ENCODE data around the gene MAN1C1. TPM values are rescaled to one million over a fixed set of nuclear protein-coding genes. Genes with fewer than 3 reads are reported as not detected.

Gene MAN1C1
- total RNA-seq, 1 donor from 2014 or later: 6.3 TPM

DNA sequence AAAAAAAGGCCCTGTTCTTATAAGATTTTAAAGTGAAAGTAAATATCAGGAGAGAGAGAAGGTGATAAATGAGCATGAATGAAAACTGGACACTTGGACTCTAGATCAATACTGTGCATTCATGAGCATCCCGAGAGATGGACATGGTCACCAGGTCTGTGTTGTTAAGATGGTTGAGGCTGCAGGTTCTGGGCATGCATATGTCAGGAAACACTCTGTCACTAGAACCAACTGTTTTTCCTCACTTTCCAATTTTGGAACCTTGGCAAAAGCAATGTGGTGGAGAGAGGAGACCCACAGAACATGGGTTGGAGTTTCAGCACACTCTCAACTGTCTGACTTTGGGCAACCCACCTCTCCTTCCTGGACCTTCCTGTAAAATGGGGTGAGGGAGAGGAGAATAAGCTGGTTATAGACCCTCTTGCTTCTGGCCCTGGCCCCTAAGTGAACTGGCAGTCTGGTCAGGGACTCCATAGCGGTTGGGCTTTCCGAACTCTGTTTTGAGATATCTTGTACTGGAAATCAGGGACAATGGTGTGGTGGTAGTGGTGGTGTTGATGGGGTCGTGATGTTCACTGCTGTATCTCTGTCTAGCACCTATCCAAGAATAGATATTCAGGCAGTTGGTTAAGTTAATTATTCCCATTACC is 4.2 kb downstream of the MAN1C1 start:
- H3K9ac ChIP-seq (ENCODE audit: low read depth in 1 of 3, low read length in 3 of 3): no peak overlapping the region
- H3K9me3 ChIP-seq (ENCODE audit: control insufficient read depth in 3 of 3, low read length in 3 of 3): no peaks in the 10 kb centered on the region
- no peak overlapping the region for H3K4me3 ChIP-seq (ENCODE audit: low read length in 3 of 3)
- H3K27ac ChIP-seq (ENCODE audit: low read depth, low read length): no peak overlapping the region
- no peaks in the 10 kb centered on the region for H3K36me3 ChIP-seq (ENCODE audit: control insufficient read depth in 3 of 3, insufficient read depth in 3 of 3, low read length in 3 of 3)
- H3K4me1 ChIP-seq (ENCODE audit: control insufficient read depth in 3 of 3, insufficient read depth in 3 of 3, low read length in 3 of 3): peaks cover 33 to 36% (median 33%) of the 10 kb centered on the region in 3 donors
- H3K27me3 ChIP-seq (ENCODE audit: control insufficient read depth in 3 of 3, insufficient read depth in 3 of 3, low read length in 3 of 3): no peaks in the 10 kb centered on the region

GRCh38 chr1:25621876-25622275 is 5.3 kb downstream of the MAN1C1 start:
- H3K27ac ChIP-seq (ENCODE audit: low read depth, low read length): no peak overlapping the region
- H3K9ac ChIP-seq (ENCODE audit: low read depth in 1 of 3, low read length in 3 of 3): no peak overlapping the region
- H3K4me1 ChIP-seq (ENCODE audit: control insufficient read depth in 3 of 3, insufficient read depth in 3 of 3, low read length in 3 of 3): peaks cover 29 to 31% (median 30%) of the 10 kb centered on the region in 3 donors
- H3K9me3 ChIP-seq (ENCODE audit: control insufficient read depth in 3 of 3, low read length in 3 of 3): no peaks in the 10 kb centered on the region
- no peak overlapping the region for H3K4me3 ChIP-seq (ENCODE audit: low read length in 3 of 3)
- no peaks in the 10 kb centered on the region for H3K36me3 ChIP-seq (ENCODE audit: control insufficient read depth in 3 of 3, insufficient read depth in 3 of 3, low read length in 3 of 3)
- no peaks in the 10 kb centered on the region for H3K27me3 ChIP-seq (ENCODE audit: control insufficient read depth in 3 of 3, insufficient read depth in 3 of 3, low read length in 3 of 3)

GRCh38 chr1:25622531-25622930 is 5.9 kb downstream of the MAN1C1 start:
- peaks cover 28 to 31% (median 28%) of the 10 kb centered on the region in 3 donors for H3K4me1 ChIP-seq (ENCODE audit: control insufficient read depth in 3 of 3, insufficient read depth in 3 of 3, low read length in 3 of 3)
- no peaks in the 10 kb centered on the region for H3K27me3 ChIP-seq (ENCODE audit: control insufficient read depth in 3 of 3, insufficient read depth in 3 of 3, low read length in 3 of 3)
- H3K36me3 ChIP-seq (ENCODE audit: control insufficient read depth in 3 of 3, insufficient read depth in 3 of 3, low read length in 3 of 3): no peaks in the 10 kb centered on the region
- H3K9ac ChIP-seq (ENCODE audit: low read depth in 1 of 3, low read length in 3 of 3): no peak overlapping the region
- no peak overlapping the region for H3K27ac ChIP-seq (ENCODE audit: low read depth, low read length)
- H3K9me3 ChIP-seq (ENCODE audit: control insufficient read depth in 3 of 3, low read length in 3 of 3): no peaks in the 10 kb centered on the region
- H3K4me3 ChIP-seq (ENCODE audit: low read length in 3 of 3): no peak overlapping the region

DNA sequence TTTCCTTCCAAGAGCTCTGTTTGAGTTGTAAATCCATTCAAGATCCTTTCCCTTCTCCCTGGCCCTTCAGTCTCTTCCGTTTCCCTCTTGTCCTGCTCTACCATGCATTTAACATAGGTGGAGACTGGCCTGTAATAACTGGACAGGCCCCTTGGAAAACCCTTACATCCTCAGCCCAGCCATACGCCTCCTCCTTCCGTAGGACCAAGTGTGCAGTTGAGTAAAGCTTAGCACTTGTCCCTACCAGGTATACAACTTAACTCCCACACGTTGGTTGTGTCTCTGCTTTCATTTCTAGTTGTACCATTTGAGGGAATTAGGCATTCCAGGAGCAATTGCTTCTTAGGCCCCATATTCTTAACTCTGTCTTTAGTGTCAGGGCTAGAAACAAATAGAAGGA is 6.4 kb downstream of the MAN1C1 start:
- peaks cover 25 to 30% (median 25%) of the 10 kb centered on the region in 3 donors for H3K4me1 ChIP-seq (ENCODE audit: control insufficient read depth in 3 of 3, insufficient read depth in 3 of 3, low read length in 3 of 3)
- no peaks in the 10 kb centered on the region for H3K27me3 ChIP-seq (ENCODE audit: control insufficient read depth in 3 of 3, insufficient read depth in 3 of 3, low read length in 3 of 3)
- H3K27ac ChIP-seq (ENCODE audit: low read depth, low read length): no peak overlapping the region

DNA sequence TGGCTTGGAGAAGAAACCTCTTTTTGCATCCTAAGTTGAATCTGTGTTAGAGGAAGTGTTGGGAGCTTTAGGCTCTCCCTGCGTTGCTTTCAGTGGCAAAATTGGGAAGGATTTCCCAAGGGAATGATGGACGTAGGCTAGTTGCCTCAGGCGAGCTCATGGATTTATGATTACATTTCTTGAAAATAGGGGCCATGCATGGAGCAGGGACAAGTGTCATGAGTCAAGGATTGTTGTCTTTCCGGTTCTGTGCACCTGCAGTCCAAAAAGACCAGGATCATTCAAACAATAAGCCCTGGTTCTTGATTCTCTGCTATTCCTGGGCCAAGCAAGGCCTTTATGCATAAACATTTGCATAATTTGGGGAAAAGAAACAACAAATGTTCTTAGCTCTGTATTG is 7.1 kb downstream of the MAN1C1 start:
- Histone ChIP-seq H3K36me3 (ENCODE audit: control insufficient read depth in 3 of 3, insufficient read depth in 3 of 3, low read length in 3 of 3) (no peaks in the 10 kb centered on the region), H3K27ac (ENCODE audit: low read depth, low read length) (no peak overlapping the region), H3K27me3 (ENCODE audit: control insufficient read depth in 3 of 3, insufficient read depth in 3 of 3, low read length in 3 of 3) (no peaks in the 10 kb centered on the region), H3K9ac (ENCODE audit: low read depth in 1 of 3, low read length in 3 of 3) (no peak overlapping the region), H3K4me3 (ENCODE audit: low read length in 3 of 3) (no peak overlapping the region), H3K9me3 (ENCODE audit: control insufficient read depth in 3 of 3, low read length in 3 of 3) (no peaks in the 10 kb centered on the region), H3K4me1 (ENCODE audit: control insufficient read depth in 3 of 3, insufficient read depth in 3 of 3, low read length in 3 of 3) (peaks cover 17 to 23% (median 18%) of the 10 kb centered on the region in 3 donors)

More for the DNA sequence above, 6.4 kb downstream of the MAN1C1 start:
- Histone ChIP-seq H3K36me3 (ENCODE audit: control insufficient read depth in 3 of 3, insufficient read depth in 3 of 3, low read length in 3 of 3) (no peaks in the 10 kb centered on the region), H3K9me3 (ENCODE audit: control insufficient read depth in 3 of 3, low read length in 3 of 3) (no peaks in the 10 kb centered on the region), H3K9ac (ENCODE audit: low read depth in 1 of 3, low read length in 3 of 3) (no peak overlapping the region), H3K4me3 (ENCODE audit: low read length in 3 of 3) (no peak overlapping the region)

DNA sequence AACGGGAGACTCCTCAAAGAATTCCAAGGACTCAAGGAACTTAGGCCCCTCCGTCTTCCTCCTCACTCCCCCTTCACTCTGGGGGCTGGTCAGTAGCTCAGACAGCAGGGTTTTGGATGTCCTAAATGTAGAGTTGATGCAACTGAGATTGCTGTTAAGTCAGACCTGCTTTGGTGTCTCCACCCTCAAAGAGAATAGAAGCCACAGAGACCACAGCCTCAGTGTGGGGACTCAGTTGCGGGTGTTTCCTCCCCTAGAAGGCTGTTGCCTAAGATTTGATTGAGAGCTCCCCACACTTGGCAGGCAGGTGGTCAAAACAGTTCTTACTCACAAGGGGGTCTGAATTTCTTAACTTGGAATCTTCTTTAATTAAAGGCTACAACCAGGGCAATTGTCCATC is 7.6 kb downstream of the MAN1C1 start:
- Histone ChIP-seq H3K9me3 (ENCODE audit: control insufficient read depth in 3 of 3, low read length in 3 of 3) (no peaks in the 10 kb centered on the region), H3K9ac (ENCODE audit: low read depth in 1 of 3, low read length in 3 of 3) (no peak overlapping the region), H3K4me1 (ENCODE audit: control insufficient read depth in 3 of 3, insufficient read depth in 3 of 3, low read length in 3 of 3) (peaks cover 13 to 18% (median 14%) of the 10 kb centered on the region in 3 donors), H3K27ac (ENCODE audit: low read depth, low read length) (no peak overlapping the region), H3K36me3 (ENCODE audit: control insufficient read depth in 3 of 3, insufficient read depth in 3 of 3, low read length in 3 of 3) (no peaks in the 10 kb centered on the region), H3K27me3 (ENCODE audit: control insufficient read depth in 3 of 3, insufficient read depth in 3 of 3, low read length in 3 of 3) (no peaks in the 10 kb centered on the region), H3K4me3 (ENCODE audit: low read length in 3 of 3) (no peak overlapping the region)

DNA sequence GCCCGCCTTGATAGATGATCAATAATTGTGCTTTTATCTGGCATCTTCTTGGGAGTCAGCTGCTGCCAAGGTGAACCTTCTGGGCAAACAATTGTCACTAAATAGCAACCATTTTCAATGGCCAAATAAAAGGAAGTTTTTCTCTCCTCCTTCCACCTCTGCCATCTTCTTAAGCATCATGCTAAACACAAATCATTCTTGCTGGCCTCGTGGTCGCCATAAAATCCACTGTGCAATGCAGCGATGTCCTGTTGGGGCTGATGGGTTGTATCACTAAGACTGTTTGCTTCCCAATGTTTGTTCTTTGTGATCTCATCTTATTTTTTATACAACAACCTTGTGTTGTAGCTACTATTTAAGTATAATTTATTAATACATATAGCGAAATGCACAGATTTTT is 8.0 kb downstream of the MAN1C1 start:
- Histone ChIP-seq H3K27ac (ENCODE audit: low read depth, low read length) (no peak overlapping the region), H3K9me3 (ENCODE audit: control insufficient read depth in 3 of 3, low read length in 3 of 3) (no peaks in the 10 kb centered on the region), H3K27me3 (ENCODE audit: control insufficient read depth in 3 of 3, insufficient read depth in 3 of 3, low read length in 3 of 3) (no peaks in the 10 kb centered on the region), H3K9ac (ENCODE audit: low read depth in 1 of 3, low read length in 3 of 3) (no peak overlapping the region), H3K36me3 (ENCODE audit: control insufficient read depth in 3 of 3, insufficient read depth in 3 of 3, low read length in 3 of 3) (no peaks in the 10 kb centered on the region), H3K4me1 (ENCODE audit: control insufficient read depth in 3 of 3, insufficient read depth in 3 of 3, low read length in 3 of 3) (peaks cover 9 to 14% (median 9%) of the 10 kb centered on the region in 3 donors), H3K4me3 (ENCODE audit: low read length in 3 of 3) (no peak overlapping the region)

DNA sequence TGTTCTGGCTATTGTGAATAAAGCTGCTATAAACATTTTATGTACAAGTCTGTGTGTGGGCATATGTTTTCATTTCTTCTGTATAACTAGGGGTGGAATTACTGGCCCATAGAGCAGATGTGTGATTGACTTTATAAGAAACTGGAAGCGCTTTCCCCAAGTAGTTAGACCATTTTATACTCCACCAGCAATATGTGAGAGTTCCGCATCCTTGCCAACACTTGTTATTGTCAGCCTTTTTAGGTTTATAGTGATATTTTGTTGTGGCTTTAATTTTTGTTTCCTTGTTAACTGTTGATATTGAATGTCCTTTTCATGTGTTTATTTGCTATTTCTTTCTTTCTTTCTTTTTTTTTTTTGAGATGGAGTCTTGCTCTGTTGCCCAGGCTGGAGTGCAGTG is 9.4 kb downstream of the MAN1C1 start:
- H3K9ac ChIP-seq (ENCODE audit: low read depth in 1 of 3, low read length in 3 of 3): no peak overlapping the region
- no peaks in the 10 kb centered on the region for H3K9me3 ChIP-seq (ENCODE audit: control insufficient read depth in 3 of 3, low read length in 3 of 3)
- H3K4me3 ChIP-seq (ENCODE audit: low read length in 3 of 3): no peak overlapping the region
- H3K27ac ChIP-seq (ENCODE audit: low read depth, low read length): no peak overlapping the region
- no peaks in the 10 kb centered on the region for H3K4me1 ChIP-seq (ENCODE audit: control insufficient read depth in 3 of 3, insufficient read depth in 3 of 3, low read length in 3 of 3)
- H3K27me3 ChIP-seq (ENCODE audit: control insufficient read depth in 3 of 3, insufficient read depth in 3 of 3, low read length in 3 of 3): no peaks in the 10 kb centered on the region
- no peaks in the 10 kb centered on the region for H3K36me3 ChIP-seq (ENCODE audit: control insufficient read depth in 3 of 3, insufficient read depth in 3 of 3, low read length in 3 of 3)

GRCh38 chr1:25628741-25629421 is 12.3 kb downstream of the MAN1C1 start:
- no peak overlapping the region for H3K4me3 ChIP-seq (ENCODE audit: low read length in 3 of 3)
- H3K27ac ChIP-seq (ENCODE audit: low read depth, low read length): no peak overlapping the region
- no peaks in the 10 kb centered on the region for H3K36me3 ChIP-seq (ENCODE audit: control insufficient read depth in 3 of 3, insufficient read depth in 3 of 3, low read length in 3 of 3)
- H3K9me3 ChIP-seq (ENCODE audit: control insufficient read depth in 3 of 3, low read length in 3 of 3): no peaks in the 10 kb centered on the region
- H3K27me3 ChIP-seq (ENCODE audit: control insufficient read depth in 3 of 3, insufficient read depth in 3 of 3, low read length in 3 of 3): no peaks in the 10 kb centered on the region
- no peak overlapping the region for H3K9ac ChIP-seq (ENCODE audit: low read depth in 1 of 3, low read length in 3 of 3)
- H3K4me1 ChIP-seq (ENCODE audit: control insufficient read depth in 3 of 3, insufficient read depth in 3 of 3, low read length in 3 of 3): no peaks in the 10 kb centered on the region

DNA sequence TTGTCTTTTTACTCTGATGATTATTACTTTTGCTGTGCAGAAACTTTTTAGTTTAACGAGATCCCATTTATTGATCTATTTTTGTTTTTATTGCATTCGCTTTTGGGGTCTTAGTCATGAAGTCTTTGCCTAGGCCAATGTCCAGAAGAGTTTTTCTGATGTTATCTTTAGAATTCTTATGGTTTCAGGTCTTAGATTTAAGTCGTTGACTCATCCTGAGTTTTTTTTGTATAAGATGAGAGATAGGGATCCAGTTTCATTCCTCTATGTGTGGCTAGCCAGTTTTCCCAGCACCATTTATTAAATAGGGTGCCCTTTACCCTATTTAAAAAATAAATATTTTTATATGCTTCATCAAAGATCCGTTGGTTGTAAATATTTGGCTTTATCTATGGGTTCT is 13.2 kb downstream of the MAN1C1 start:
- H3K4me3 ChIP-seq (ENCODE audit: low read length in 3 of 3): no peak overlapping the region
- H3K27ac ChIP-seq (ENCODE audit: low read depth, low read length): no peak overlapping the region
- H3K9ac ChIP-seq (ENCODE audit: low read depth in 1 of 3, low read length in 3 of 3): no peak overlapping the region
- no peaks in the 10 kb centered on the region for H3K4me1 ChIP-seq (ENCODE audit: control insufficient read depth in 3 of 3, insufficient read depth in 3 of 3, low read length in 3 of 3)
- no peaks in the 10 kb centered on the region for H3K9me3 ChIP-seq (ENCODE audit: control insufficient read depth in 3 of 3, low read length in 3 of 3)
- H3K36me3 ChIP-seq (ENCODE audit: control insufficient read depth in 3 of 3, insufficient read depth in 3 of 3, low read length in 3 of 3): no peaks in the 10 kb centered on the region
- H3K27me3 ChIP-seq (ENCODE audit: control insufficient read depth in 3 of 3, insufficient read depth in 3 of 3, low read length in 3 of 3): no peaks in the 10 kb centered on the region
